ENCODE measurements around the gene RGS3.

Gene RGS3

DNA sequence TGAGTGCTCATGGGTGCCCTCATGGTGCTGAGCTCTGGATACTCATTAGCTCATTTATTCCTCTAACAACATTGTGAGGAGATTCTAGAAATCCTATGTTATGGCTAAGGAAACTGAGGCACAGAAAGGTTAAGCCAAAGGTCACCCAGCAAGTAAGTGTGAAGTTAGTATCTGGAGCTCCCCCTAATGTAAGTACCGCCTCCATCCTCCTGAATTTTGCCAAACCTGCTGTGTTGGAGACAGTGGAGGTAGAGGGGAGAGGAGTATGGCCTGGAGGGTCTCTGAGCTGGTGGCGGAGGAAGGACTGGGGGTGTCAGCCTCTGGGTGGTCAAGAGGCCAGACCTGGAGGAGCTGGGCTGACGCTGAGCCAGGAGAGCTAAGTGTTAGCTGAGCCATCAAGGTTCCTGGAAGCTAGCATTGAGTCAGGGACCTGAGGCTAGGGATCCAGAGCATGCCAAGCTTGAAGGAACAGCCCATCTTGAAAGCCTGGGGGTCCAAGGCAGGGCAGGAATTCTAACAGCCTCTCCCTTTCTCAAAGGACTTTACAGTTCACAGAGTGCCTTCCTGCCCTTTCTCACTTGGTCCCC lies 114.8 kb downstream of the RGS3 start:
- H3K36me3 ChIP-seq (ENCODE audit: control insufficient read depth in 2 of 2, insufficient read depth in 1 of 2, low read length in 2 of 2) = no peaks in the 10 kb centered on the region
- no peaks in the 10 kb centered on the region for H3K9me3 ChIP-seq (ENCODE audit: control insufficient read depth, insufficient read depth, low read depth, low read length)
- TF ChIP-seq KLF9 (tag by site-specific recombination; IDR thresholded peaks at IDR 0.05; ENCODE audit: low read depth) (no peak), ZNF394 (tag by site-specific recombination; IDR thresholded peaks at IDR 0.05; ENCODE audit: borderline replicate concordance) (no peak)
- TF ChIP-seq, protein P1, sequence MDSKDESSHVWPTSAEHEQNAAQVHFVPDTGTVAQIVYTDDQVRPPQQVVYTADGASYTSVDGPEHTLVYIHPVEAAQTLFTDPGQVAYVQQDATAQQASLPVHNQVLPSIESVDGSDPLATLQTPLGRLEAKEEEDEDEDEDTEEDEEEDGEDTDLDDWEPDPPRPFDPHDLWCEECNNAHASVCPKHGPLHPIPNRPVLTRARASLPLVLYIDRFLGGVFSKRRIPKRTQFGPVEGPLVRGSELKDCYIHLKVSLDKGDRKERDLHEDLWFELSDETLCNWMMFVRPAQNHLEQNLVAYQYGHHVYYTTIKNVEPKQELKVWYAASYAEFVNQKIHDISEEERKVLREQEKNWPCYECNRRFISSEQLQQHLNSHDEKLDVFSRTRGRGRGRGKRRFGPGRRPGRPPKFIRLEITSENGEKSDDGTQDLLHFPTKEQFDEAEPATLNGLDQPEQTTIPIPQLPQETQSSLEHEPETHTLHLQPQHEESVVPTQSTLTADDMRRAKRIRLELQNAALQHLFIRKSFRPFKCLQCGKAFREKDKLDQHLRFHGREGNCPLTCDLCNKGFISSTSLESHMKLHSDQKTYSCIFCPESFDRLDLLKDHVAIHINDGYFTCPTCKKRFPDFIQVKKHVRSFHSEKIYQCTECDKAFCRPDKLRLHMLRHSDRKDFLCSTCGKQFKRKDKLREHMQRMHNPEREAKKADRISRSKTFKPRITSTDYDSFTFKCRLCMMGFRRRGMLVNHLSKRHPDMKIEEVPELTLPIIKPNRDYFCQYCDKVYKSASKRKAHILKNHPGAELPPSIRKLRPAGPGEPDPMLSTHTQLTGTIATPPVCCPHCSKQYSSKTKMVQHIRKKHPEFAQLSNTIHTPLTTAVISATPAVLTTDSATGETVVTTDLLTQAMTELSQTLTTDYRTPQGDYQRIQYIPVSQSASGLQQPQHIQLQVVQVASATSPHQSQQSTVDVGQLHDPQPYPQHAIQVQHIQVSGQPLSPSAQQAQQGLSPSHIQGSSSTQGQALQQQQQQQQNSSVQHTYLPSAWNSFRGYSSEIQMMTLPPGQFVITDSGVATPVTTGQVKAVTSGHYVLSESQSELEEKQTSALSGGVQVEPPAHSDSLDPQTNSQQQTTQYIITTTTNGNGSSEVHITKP (tag by site-specific recombination; IDR thresholded peaks at IDR 0.05) = peak; percentile 67; the same call in 1 of the 2 replicates
- no peak overlapping the region for H3K27ac ChIP-seq (ENCODE audit: extremely low read depth, low read depth, low read length)
- no peak overlapping the region for H3K4me3 ChIP-seq (ENCODE audit: low read depth, low read length)
- CTCF ChIA-PET = interaction anchor here (0.6 to 3.1 kb wide), 9 partner anchors 9 to 304 kb away, joined by 3 to 25 read pairs (median 5); partner anchors contain the start of genes CDC26 and PRPF4
- H3K4me1 ChIP-seq (ENCODE audit: control insufficient read depth, insufficient read depth, low read length) = no peaks in the 10 kb centered on the region
- POLR2A ChIA-PET = no interaction called here

DNA sequence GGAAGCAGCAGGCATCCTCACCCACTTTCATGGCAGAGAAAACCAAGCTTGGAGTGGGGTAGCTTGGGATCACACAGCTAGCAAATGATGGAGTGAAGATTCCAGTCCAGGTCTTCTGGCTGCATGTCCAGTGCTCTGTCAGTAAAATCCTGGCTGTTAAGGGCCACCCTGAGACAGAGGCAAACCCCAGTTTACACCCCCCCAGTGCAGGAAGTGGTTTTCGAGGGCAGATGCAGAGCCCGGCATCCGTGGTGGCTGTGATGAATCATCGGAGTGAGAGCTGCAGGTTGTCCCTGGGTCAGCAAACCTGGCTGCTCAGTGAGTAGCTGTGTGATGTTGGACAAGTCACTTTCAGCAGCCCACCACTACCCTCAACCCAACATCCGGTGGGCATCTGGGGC lies 115.4 kb downstream of the RGS3 start:
- TF ChIP-seq, protein P1 (tag by site-specific recombination; IDR thresholded peaks at IDR 0.05) = peak; percentile 9
- TF ChIP-seq GLIS1 (tag by site-specific recombination; IDR thresholded peaks at IDR 0.05) (peak; percentile 57), ZIC2 (tag by site-specific recombination; IDR thresholded peaks at IDR 0.05) (0 out of 2 replicates have a peak, but pooled peaks have one; percentile 22), ZBTB17 (tag by site-specific recombination; IDR thresholded peaks at IDR 0.05) (0 out of 2 replicates have a peak, but pooled peaks have one; percentile 43), MYNN (tag by site-specific recombination; IDR thresholded peaks at IDR 0.05; ENCODE audit: borderline replicate concordance) (no peak)
- TF ChIP-seq, protein P2, sequence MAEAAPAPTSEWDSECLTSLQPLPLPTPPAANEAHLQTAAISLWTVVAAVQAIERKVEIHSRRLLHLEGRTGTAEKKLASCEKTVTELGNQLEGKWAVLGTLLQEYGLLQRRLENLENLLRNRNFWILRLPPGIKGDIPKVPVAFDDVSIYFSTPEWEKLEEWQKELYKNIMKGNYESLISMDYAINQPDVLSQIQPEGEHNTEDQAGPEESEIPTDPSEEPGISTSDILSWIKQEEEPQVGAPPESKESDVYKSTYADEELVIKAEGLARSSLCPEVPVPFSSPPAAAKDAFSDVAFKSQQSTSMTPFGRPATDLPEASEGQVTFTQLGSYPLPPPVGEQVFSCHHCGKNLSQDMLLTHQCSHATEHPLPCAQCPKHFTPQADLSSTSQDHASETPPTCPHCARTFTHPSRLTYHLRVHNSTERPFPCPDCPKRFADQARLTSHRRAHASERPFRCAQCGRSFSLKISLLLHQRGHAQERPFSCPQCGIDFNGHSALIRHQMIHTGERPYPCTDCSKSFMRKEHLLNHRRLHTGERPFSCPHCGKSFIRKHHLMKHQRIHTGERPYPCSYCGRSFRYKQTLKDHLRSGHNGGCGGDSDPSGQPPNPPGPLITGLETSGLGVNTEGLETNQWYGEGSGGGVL (tag by site-specific recombination; IDR thresholded peaks at IDR 0.05) = no peak
- TF ChIP-seq, protein P3, sequence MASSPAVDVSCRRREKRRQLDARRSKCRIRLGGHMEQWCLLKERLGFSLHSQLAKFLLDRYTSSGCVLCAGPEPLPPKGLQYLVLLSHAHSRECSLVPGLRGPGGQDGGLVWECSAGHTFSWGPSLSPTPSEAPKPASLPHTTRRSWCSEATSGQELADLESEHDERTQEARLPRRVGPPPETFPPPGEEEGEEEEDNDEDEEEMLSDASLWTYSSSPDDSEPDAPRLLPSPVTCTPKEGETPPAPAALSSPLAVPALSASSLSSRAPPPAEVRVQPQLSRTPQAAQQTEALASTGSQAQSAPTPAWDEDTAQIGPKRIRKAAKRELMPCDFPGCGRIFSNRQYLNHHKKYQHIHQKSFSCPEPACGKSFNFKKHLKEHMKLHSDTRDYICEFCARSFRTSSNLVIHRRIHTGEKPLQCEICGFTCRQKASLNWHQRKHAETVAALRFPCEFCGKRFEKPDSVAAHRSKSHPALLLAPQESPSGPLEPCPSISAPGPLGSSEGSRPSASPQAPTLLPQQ (tag by site-specific recombination; IDR thresholded peaks at IDR 0.05) = no peak
- Histone ChIP-seq H3K27ac (ENCODE audit: extremely low read depth, low read depth, low read length) (no peak overlapping the region), H3K4me3 (ENCODE audit: low read depth, low read length) (no peak overlapping the region), H3K36me3 (ENCODE audit: control insufficient read depth in 2 of 2, insufficient read depth in 1 of 2, low read length in 2 of 2) (no peaks in the 10 kb centered on the region), H3K4me1 (ENCODE audit: control insufficient read depth, insufficient read depth, low read length) (no peaks in the 10 kb centered on the region), H3K9me3 (ENCODE audit: control insufficient read depth, insufficient read depth, low read depth, low read length) (no peaks in the 10 kb centered on the region)
- POLR2A ChIA-PET = no interaction called here
- CTCF ChIA-PET = interaction anchor here (0.6 to 3.1 kb wide), 10 partner anchors 8 to 304 kb away, joined by 3 to 25 read pairs (median 4); partner anchors contain the start of genes CDC26 and PRPF4

All from HEK293 (cell line).